ENCODE measurements around the gene PTCH1.

The PTCH1 gene

GRCh38 chr9:95516734-95517558, at the start of gene PTCH1:
Gene PTCH1 (minus strand): TSS chr9:95516971.
- no peak for DNase-seq

- DNase-seq = no peak
These were observed 49.2 kb upstream of the PTCH1 start for GRCh38 chr9:95565982-95566381.

GRCh38 chr9:95561913-95562312, 45.1 kb upstream of the PTCH1 start:
- no peak for DNase-seq

- no peak for DNase-seq
These were observed 40.4 kb upstream of the PTCH1 start for GRCh38 chr9:95557142-95557541.

- no peak for DNase-seq
These were observed 39.8 kb upstream of the PTCH1 start for GRCh38 chr9:95556521-95556920.

GRCh38 chr9:95552814-95553546, 36.2 kb upstream of the PTCH1 start:
- DNase-seq = no peak

GRCh38 chr9:95552255-95552654, 35.5 kb upstream of the PTCH1 start:
- no peak for DNase-seq

GRCh38 chr9:95551406-95551805, 34.6 kb upstream of the PTCH1 start:
- DNase-seq = no peak

- no peak for DNase-seq
These were observed 29.2 kb upstream of the PTCH1 start for GRCh38 chr9:95545831-95546567.

- DNase-seq = no peak
These were observed 17.4 kb upstream of the PTCH1 start for GRCh38 chr9:95533996-95534680.

- DNase-seq = no peak
These were observed 13.1 kb upstream of the PTCH1 start for GRCh38 chr9:95529910-95530309.

- DNase-seq = no peak
These were observed 12.2 kb upstream of the PTCH1 start for GRCh38 chr9:95528908-95529502.

GRCh38 chr9:95522871-95523370, 6.2 kb upstream of the PTCH1 start:
- DNase-seq = no peak

- no peak for DNase-seq
These were observed 4.9 kb upstream of the PTCH1 start for GRCh38 chr9:95521699-95522098.

GRCh38 chr9:95517559-95518425, 1.0 kb upstream of the PTCH1 start:
- no peak for DNase-seq

- no peak for DNase-seq
These were observed 494 bp downstream of the PTCH1 start for GRCh38 chr9:95516221-95516733.

- DNase-seq = no peak
These were observed 1.3 kb downstream of the PTCH1 start for GRCh38 chr9:95515272-95516113.

- DNase-seq = no peak
These were observed 2.4 kb downstream of the PTCH1 start for GRCh38 chr9:95514342-95514741.

GRCh38 chr9:95513711-95514110, 3.1 kb downstream of the PTCH1 start:
- DNase-seq = no peak

GRCh38 chr9:95512709-95513095, 4.1 kb downstream of the PTCH1 start:
- no peak for DNase-seq

Measured in NK-92 treated with Interleukin-12 subunit alpha and Interleukin-12 subunit beta, amount 100 ng/mL, for 24 hours (cell line).